Mesenchymal stem cell (in vitro differentiated cells and primary cell): Measurements from ENCODE around the gene ZNF879. TPM values are rescaled to one million over a fixed set of nuclear protein-coding genes. Genes with fewer than 3 reads are reported as not detected.

Source experiments
- DNase-seq: peaks from one replicate; pipeline ENCODE4 v3.0.0-alpha.2; 2013
- H2AFZ ChIP-seq: one replicate; pipeline ENCODE4 v1.6.1; 2013; ENCODE audit warnings: low read depth, mild to moderate bottlenecking, control low read depth, inconsistent platforms, low read length, moderate library complexity
- H2AK5ac ChIP-seq: 2 replicates; pipeline ENCODE4 v1.6.1; 2013; ENCODE audit warnings: low read length, moderate library complexity, mild to moderate bottlenecking, inconsistent platforms; ENCODE audit not compliant: severe bottlenecking
- H2BK120ac ChIP-seq: one replicate; pipeline ENCODE4 v1.6.1; 2013; ENCODE audit warnings: low read depth, mild to moderate bottlenecking, inconsistent platforms, low read length, moderate library complexity
- H2BK12ac ChIP-seq, 2 experiments: one replicate each; pipeline ENCODE4 v1.6.1; 2013; ENCODE audit warnings: inconsistent platforms in 2 of 2, low read length in 2 of 2, mild to moderate bottlenecking in 2 of 2, moderate library complexity in 2 of 2, control low read depth in 1 of 2
- H2BK15ac ChIP-seq: one replicate; pipeline ENCODE4 v1.6.1; 2013; ENCODE audit warnings: mild to moderate bottlenecking, low read depth, inconsistent platforms; ENCODE audit not compliant: poor library complexity, severe bottlenecking
- H2BK5ac ChIP-seq: 2 replicates; pipeline ENCODE4 v1.6.1; 2013; ENCODE audit warnings: low read depth, mild to moderate bottlenecking, low read length, control low read depth, inconsistent platforms; ENCODE audit not compliant: poor library complexity, severe bottlenecking
- H3K14ac ChIP-seq, 2 experiments: one replicate each; pipeline ENCODE4 v1.6.1; 2013; ENCODE audit warnings: inconsistent platforms in 2 of 2, low read length in 2 of 2, control low read depth in 1 of 2, mild to moderate bottlenecking in 1 of 2, moderate library complexity in 1 of 2
- H3K18ac ChIP-seq, 2 experiments: one replicate each; pipeline ENCODE4 v1.6.1; 2013; ENCODE audit warnings: inconsistent platforms in 2 of 2, low read length in 2 of 2, control low read depth in 1 of 2, low read depth in 1 of 2, mild to moderate bottlenecking in 1 of 2
- H3K23ac ChIP-seq, 2 experiments: one replicate each; pipeline ENCODE4 v1.6.1; 2013; ENCODE audit warnings: inconsistent platforms in 2 of 2, low read length in 2 of 2, mild to moderate bottlenecking in 2 of 2, moderate library complexity in 2 of 2, control low read depth in 1 of 2
- H3K27ac ChIP-seq: 2 replicates; pipeline ENCODE4 v1.5.1; 2013; ENCODE audit warnings: mild to moderate bottlenecking, moderate library complexity, low read length, control low read depth, inconsistent platforms; ENCODE audit not compliant: poor library complexity, severe bottlenecking
- H3K27me3 ChIP-seq, 2 experiments: 2 replicates each; pipeline versions ENCODE4 v1.6.1 to v1.7.0; 2013; ENCODE audit warnings: low read length in 2 of 2, mild to moderate bottlenecking in 2 of 2, moderate library complexity in 2 of 2, control low read depth in 1 of 2, inconsistent platforms in 1 of 2; ENCODE audit not compliant: control insufficient read depth in 1 of 2, insufficient read depth in 1 of 2
- H3K36me3 ChIP-seq, 2 experiments: 2 replicates each; pipeline versions ENCODE4 v1.6.1 to v1.7.0; 2013; ENCODE audit warnings: low read length in 2 of 2, control low read depth in 1 of 2, inconsistent platforms in 1 of 2, low read depth in 1 of 2, mild to moderate bottlenecking in 1 of 2; ENCODE audit not compliant: insufficient read depth in 2 of 2, control insufficient read depth in 1 of 2
- H3K4ac ChIP-seq, 2 experiments: one replicate each; pipeline ENCODE4 v1.6.1; 2013; ENCODE audit warnings: inconsistent platforms in 2 of 2, low read length in 2 of 2, mild to moderate bottlenecking in 2 of 2, moderate library complexity in 2 of 2, control low read depth in 1 of 2, low read depth in 1 of 2
- H3K4me1 ChIP-seq: 2 replicates; pipeline ENCODE4 v1.6.1; 2013; ENCODE audit warnings: low read depth, low read length, control low read depth; ENCODE audit not compliant: control insufficient read depth, insufficient read depth
- H3K4me2 ChIP-seq: 2 replicates; pipeline ENCODE4 v1.6.1; 2013; ENCODE audit warnings: low read length, mild to moderate bottlenecking, inconsistent platforms; ENCODE audit not compliant: poor library complexity, severe bottlenecking
- H3K4me3 ChIP-seq, 2 experiments: 2 replicates each; pipeline versions ENCODE4 v1.5.1 to v1.7.0; 2013; ENCODE audit warnings: low read length in 2 of 2, mild to moderate bottlenecking in 2 of 2, control low read depth in 1 of 2, low read depth in 1 of 2; ENCODE audit not compliant: insufficient read depth in 1 of 2
- H3K79me1 ChIP-seq: replicated peaks from 2 replicates; pipeline ENCODE4 v1.6.1; 2013; ENCODE audit warnings: mild to moderate bottlenecking, control low read depth, low read length, inconsistent platforms; ENCODE audit not compliant: poor library complexity, severe bottlenecking
- H3K9ac ChIP-seq: 2 replicates; pipeline ENCODE4 v1.7.0; 2013; ENCODE audit warnings: mild to moderate bottlenecking, low read length, moderate library complexity
- H3K9me3 ChIP-seq: 2 replicates; pipeline ENCODE4 v1.7.0; 2013; ENCODE audit warnings: mild to moderate bottlenecking, low read length; ENCODE audit not compliant: control insufficient read depth
- H4K8ac ChIP-seq: one replicate; pipeline ENCODE4 v1.6.1; 2013; ENCODE audit warnings: inconsistent platforms, mild to moderate bottlenecking, low read length, moderate library complexity
- H4K91ac ChIP-seq: one replicate; pipeline ENCODE4 v1.6.1; 2013; ENCODE audit warnings: mild to moderate bottlenecking, low read length, inconsistent platforms
- WGBS: methylation state at CpG from one replicate; pipeline ENCODE4 v1.1.7; 2013; ENCODE audit warnings: mixed read lengths; 5-methylcytosine and 5-hydroxymethylcytosine counted together
- polyA plus RNA-seq, 2 experiments: library from polyadenylated mRNA; stranded (reverse); fragments of 200-250 nt; gene quantifications; one replicate each; pipeline ENCODE4 v1.2.3, GENCODE V29; 2013

The ZNF879 gene
- 0.73 TPM for polyA plus RNA-seq (2013, experiment 1 of 2)
- polyA plus RNA-seq (2013, experiment 2 of 2) = 0.88 TPM

- peak within 1 kb of the TSS; percentile 83 to 90 for H3K4me3 ChIP-seq
- H3K79me1 ChIP-seq = no peaks in the 10 kb centered on the region
- H2BK5ac ChIP-seq = no peak within 1 kb of the TSS
- H3K4me1 ChIP-seq = no peaks in the 10 kb centered on the region
- peak within 1 kb of the TSS; percentile 97 for H2AFZ ChIP-seq
- H3K4me2 ChIP-seq = peak within 1 kb of the TSS; percentile 74
- peaks cover 19 to 27% of the 10 kb centered on the region in 2 experiments for H3K36me3 ChIP-seq
- under 1% methylated on average over 61 of the region's 72 CpGs for WGBS
- H3K14ac ChIP-seq = peak within 1 kb of the TSS in 1 of 2 experiments; percentile 88
- peak within 1 kb of the TSS in 1 of 2 experiments; percentile 93 for H3K4ac ChIP-seq
- peak within 1 kb of the TSS in 1 of 2 experiments; percentile 80 for H3K23ac ChIP-seq
- peak within 1 kb of the TSS; percentile 76 to 81 for H3K18ac ChIP-seq
- peak within 1 kb of the TSS; percentile 94 for H3K9ac ChIP-seq
- peak within 1 kb of the TSS; percentile 86 for H2BK15ac ChIP-seq
- H3K9me3 ChIP-seq = peaks cover 23% of the 10 kb centered on the region
- peak within 1 kb of the TSS; percentile 64 for H2BK120ac ChIP-seq
- no peak within 1 kb of the TSS for H2AK5ac ChIP-seq
- H4K8ac ChIP-seq = peak within 1 kb of the TSS; percentile 94
- peak; percentile 93 for DNase-seq
- no peak within 1 kb of the TSS for H4K91ac ChIP-seq
- H3K27me3 ChIP-seq = no peaks in the 10 kb centered on the region
- no peak within 1 kb of the TSS for H3K27ac ChIP-seq
- H2BK12ac ChIP-seq = no peak within 1 kb of the TSS
Measured at GRCh38 chr5:179023528-179024189, at the start of gene ZNF879. Gene ZNF879, plus strand, starts transcription at chr5:179023804. Its CDS starts 1,201 bp downstream, at chr5:179025005.

DNA sequence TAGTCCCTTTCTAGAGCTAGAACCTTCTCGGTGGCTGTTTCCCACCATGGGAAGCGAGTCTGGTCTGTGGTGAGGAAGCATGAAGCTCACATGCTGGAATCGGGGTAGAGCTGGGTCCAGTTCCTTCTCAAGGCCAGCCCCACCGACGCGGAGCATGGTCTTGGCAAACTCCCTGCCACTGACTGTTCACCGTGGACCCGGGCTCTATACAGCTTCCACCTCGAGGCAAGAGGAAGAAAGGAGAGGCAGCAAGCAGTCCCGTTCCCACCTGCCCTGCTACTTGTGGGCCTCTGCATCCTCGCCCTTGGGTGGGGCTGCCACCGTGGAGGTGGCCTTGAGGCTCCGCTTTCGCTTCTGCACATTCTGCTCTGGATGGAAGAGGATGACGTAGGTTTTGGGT lies 42.2 kb upstream of the ZNF879 start:
- no peak overlapping the region for H4K91ac ChIP-seq
- H3K4me3 ChIP-seq = no peak overlapping the region
- no peaks in the 10 kb centered on the region for H3K79me1 ChIP-seq
- H2BK120ac ChIP-seq = no peak overlapping the region
- H3K27me3 ChIP-seq = no peaks in the 10 kb centered on the region
- no peak overlapping the region for H2BK12ac ChIP-seq
- 78% methylated on average over 15 of the region's 15 CpGs for WGBS
- H3K23ac ChIP-seq = no peak overlapping the region
- no peak overlapping the region for H3K18ac ChIP-seq
- no peak overlapping the region for H4K8ac ChIP-seq
- no peak for DNase-seq
- no peak overlapping the region for H2AFZ ChIP-seq
- peaks cover 51% of the 10 kb centered on the region for H3K9me3 ChIP-seq
- no peak overlapping the region for H3K4me2 ChIP-seq
- H2BK5ac ChIP-seq = no peak overlapping the region
- H3K9ac ChIP-seq = no peak overlapping the region
- no peak overlapping the region for H3K27ac ChIP-seq
- no peak overlapping the region for H2BK15ac ChIP-seq
- no peak overlapping the region for H3K4ac ChIP-seq
- H3K4me1 ChIP-seq = no peaks in the 10 kb centered on the region
- H3K14ac ChIP-seq = no peak overlapping the region
- H2AK5ac ChIP-seq = no peak overlapping the region
- H3K36me3 ChIP-seq = no peaks in the 10 kb centered on the region

DNA sequence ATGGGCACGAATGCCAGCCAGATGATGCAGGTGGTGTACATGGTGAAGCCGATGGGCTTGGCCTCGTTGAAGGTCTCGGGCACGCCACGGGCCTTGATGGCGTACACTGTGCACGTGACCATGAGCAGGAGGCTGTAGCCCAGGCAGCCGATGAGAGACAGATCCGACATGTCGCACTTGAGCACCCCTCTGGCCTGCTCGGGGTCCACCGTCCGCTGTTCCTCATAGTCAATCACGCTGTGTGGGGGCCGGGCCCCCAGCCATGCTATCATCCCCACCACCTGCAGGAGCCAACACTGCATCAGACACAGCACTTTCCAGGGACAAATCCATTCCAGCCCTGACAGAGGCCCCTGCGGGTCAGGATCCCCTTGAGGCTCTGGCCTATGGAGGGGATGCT lies 40.7 kb upstream of the ZNF879 start:
- H3K79me1 ChIP-seq = no peaks in the 10 kb centered on the region

DNA sequence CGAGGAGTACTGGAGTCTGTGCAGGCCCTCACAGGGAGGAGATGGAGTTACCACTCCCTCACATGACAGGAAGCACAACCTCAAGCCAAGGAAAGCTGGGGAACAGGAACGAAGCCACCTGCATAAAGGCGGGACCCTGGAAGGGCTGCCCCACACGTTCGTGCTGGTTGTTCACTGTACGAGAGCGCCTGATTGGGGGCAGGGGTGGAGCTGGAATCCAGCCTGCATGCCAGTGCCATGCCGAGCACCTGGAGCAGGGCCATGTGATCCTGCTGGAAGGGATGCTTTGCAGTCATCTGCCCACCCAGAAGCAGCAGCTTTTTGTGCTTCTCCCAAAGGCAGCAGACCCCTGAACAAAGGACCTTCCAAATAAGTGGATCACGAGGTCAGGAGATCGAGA lies 39.9 kb upstream of the ZNF879 start:
- Histone ChIP-seq H3K14ac (no peak overlapping the region), H4K8ac (no peak overlapping the region), H2BK5ac (no peak overlapping the region), H3K27ac (no peak overlapping the region), H4K91ac (no peak overlapping the region), H3K79me1 (no peaks in the 10 kb centered on the region), H3K18ac (no peak overlapping the region), H3K9me3 (peaks cover 42% of the 10 kb centered on the region), H3K4me1 (no peaks in the 10 kb centered on the region), H3K27me3 (no peaks in the 10 kb centered on the region), H3K4me2 (no peak overlapping the region), H3K36me3 (no peaks in the 10 kb centered on the region), H2AK5ac (no peak overlapping the region), H3K23ac (no peak overlapping the region), H3K4ac (no peak overlapping the region), H2AFZ (no peak overlapping the region), H3K9ac (no peak overlapping the region), H2BK12ac (no peak overlapping the region), H2BK120ac (no peak overlapping the region), H2BK15ac (no peak overlapping the region), H3K4me3 (no peak overlapping the region)
- 73% methylated on average over 10 of the region's 10 CpGs for WGBS
- no peak for DNase-seq

More for the DNA sequence above, 40.7 kb upstream of the ZNF879 start:
- Histone ChIP-seq H2BK15ac (no peak overlapping the region), H3K18ac (no peak overlapping the region), H3K4me1 (no peaks in the 10 kb centered on the region), H4K91ac (peak overlapping the region; percentile 54), H3K4ac (no peak overlapping the region), H2BK5ac (no peak overlapping the region), H2AK5ac (no peak overlapping the region), H3K4me3 (no peak overlapping the region), H3K14ac (no peak overlapping the region), H3K23ac (no peak overlapping the region), H4K8ac (no peak overlapping the region), H3K27me3 (no peaks in the 10 kb centered on the region), H3K4me2 (no peak overlapping the region), H2AFZ (no peak overlapping the region), H2BK12ac (no peak overlapping the region), H3K27ac (no peak overlapping the region), H3K36me3 (no peaks in the 10 kb centered on the region), H3K9me3 (peaks cover 48% of the 10 kb centered on the region), H3K9ac (no peak overlapping the region), H2BK120ac (no peak overlapping the region)
- no peak for DNase-seq
- 80% methylated on average over 16 of the region's 17 CpGs for WGBS
